Mucosa of stomach (tissue), 1 donor: ENCODE data around the gene TESK2.

Experiments
- H3K27me3 ChIP-seq: one replicate; pipeline ENCODE4 v1.7.0; 2013; ENCODE audit warnings: mild to moderate bottlenecking, low read length; ENCODE audit not compliant: control insufficient read depth, insufficient read depth
- H3K36me3 ChIP-seq: one replicate; pipeline ENCODE4 v1.7.0; 2013; ENCODE audit warnings: low read length; ENCODE audit not compliant: control insufficient read depth, insufficient read depth
- H3K4me1 ChIP-seq: one replicate; pipeline ENCODE4 v1.7.0; 2013; ENCODE audit warnings: mild to moderate bottlenecking, low read length; ENCODE audit not compliant: control insufficient read depth, insufficient read depth
- H3K4me3 ChIP-seq: one replicate; pipeline ENCODE4 v1.7.0; 2013; ENCODE audit warnings: low read length
- H3K9ac ChIP-seq: one replicate; pipeline ENCODE4 v1.7.0; 2013; ENCODE audit warnings: mild to moderate bottlenecking, low read length, moderate library complexity
- H3K9me3 ChIP-seq: one replicate; pipeline ENCODE4 v1.7.0; 2013; ENCODE audit warnings: mild to moderate bottlenecking, low read length, moderate library complexity; ENCODE audit not compliant: control insufficient read depth
- donor health status: Pancreatic carcinoma.

Gene TESK2

DNA sequence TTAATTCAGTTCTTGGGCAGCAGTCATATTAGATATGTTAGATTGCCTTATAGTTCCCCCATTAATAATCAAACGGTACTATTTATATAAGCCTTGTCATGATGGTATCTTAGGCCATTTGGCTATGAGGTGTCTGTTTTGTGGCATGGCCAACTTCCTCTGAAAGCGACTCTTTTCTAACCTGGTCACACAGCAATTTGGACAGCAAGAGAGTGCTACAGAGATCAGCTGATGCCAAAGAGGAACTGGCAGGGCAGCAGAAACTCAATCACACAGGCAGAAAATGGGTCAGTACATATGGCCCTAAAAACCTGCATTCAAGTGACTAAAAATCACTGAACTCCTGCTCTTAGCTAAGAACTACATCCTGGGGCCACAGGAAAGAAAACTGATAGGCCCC lies 137.3 kb downstream of the TESK2 start:
- H3K4me1 ChIP-seq = no peaks in the 10 kb centered on the region
- H3K9me3 ChIP-seq = no peaks in the 10 kb centered on the region
- no peak overlapping the region for H3K9ac ChIP-seq
- H3K36me3 ChIP-seq = no peaks in the 10 kb centered on the region
- no peaks in the 10 kb centered on the region for H3K27me3 ChIP-seq
- no peak overlapping the region for H3K4me3 ChIP-seq

DNA sequence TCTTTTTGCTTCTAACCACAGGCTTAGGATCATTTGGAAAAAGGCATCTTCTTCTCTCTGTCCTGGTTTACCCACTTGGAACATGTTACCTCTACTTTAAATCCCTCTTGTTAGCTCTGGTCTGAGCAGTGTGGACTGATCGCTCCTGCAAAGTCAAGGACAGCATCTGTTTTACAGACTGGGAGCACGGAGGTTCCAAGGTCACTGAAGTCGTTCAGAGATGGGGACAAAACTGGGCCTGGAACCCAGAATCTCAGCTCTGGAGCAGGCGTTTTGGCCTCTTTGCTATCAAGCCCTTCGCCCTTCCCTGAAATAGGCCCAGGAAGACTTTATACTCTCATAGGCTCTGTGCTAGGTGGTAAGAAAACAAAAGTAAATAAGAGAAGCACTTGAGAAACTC lies 139.5 kb downstream of the TESK2 start:
- Histone ChIP-seq H3K36me3 (no peaks in the 10 kb centered on the region), H3K4me3 (no peak overlapping the region), H3K9me3 (no peaks in the 10 kb centered on the region), H3K4me1 (no peaks in the 10 kb centered on the region), H3K9ac (no peak overlapping the region), H3K27me3 (no peaks in the 10 kb centered on the region)

DNA sequence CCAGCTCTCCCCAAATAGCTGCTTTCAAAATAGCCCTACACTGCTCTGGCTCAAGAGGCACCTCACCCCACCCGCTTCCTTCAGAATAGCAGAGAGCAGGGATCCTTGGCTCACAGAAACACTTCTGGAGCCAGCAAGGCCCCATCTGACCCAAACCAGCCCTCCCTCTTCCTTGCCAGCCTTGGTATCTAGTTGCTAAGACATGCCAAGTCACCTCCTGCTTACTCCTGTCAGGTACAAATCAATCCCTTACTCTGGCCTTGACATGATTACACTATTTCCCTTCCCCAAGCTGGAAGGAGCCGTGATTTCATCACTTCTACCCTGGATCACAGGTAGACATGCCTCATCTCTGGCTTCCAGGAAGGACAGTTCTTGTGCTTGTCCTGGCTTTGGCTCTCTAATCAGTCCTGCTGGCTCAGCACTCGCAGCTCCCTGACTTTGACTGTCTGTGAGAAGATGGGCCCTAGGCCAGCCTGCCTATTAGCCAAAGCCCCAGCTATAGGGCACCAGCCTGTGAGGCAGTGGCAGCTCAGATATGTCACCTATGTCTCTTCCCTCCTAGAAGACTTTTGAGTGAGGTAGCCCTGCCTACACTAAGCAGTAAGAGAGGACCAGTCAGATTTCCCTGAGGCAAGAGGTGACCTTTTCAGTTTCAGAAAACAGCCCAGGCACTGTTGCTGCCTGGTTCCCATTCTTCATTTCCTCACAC lies 141.8 kb downstream of the TESK2 start:
- H3K36me3 ChIP-seq = no peaks in the 10 kb centered on the region
- no peak overlapping the region for H3K9ac ChIP-seq
- no peak overlapping the region for H3K4me3 ChIP-seq
- H3K4me1 ChIP-seq = no peaks in the 10 kb centered on the region
- H3K27me3 ChIP-seq = no peaks in the 10 kb centered on the region
- H3K9me3 ChIP-seq = no peaks in the 10 kb centered on the region

DNA sequence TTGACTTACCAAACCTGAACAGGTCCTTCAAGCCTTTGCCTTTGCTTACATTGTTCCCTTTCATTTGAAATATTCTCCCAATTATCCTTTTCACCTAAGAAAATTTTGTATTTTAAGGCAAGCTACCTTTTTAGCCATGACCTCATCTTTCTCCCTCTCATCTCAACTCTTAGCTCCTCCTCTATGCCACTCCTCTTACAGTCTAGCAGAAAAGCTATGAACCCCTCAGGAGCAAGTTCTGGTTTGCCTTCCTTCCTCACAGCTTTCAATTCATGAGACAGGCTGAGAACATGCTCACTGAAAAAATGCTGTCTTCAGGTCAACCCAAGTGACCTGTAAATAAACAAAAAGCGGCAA lies 142.4 kb downstream of the TESK2 start:
- H3K9me3 ChIP-seq = no peaks in the 10 kb centered on the region
- no peak overlapping the region for H3K9ac ChIP-seq
- H3K4me1 ChIP-seq = no peaks in the 10 kb centered on the region
- H3K27me3 ChIP-seq = no peaks in the 10 kb centered on the region
- H3K4me3 ChIP-seq = no peak overlapping the region
- H3K36me3 ChIP-seq = no peaks in the 10 kb centered on the region

DNA sequence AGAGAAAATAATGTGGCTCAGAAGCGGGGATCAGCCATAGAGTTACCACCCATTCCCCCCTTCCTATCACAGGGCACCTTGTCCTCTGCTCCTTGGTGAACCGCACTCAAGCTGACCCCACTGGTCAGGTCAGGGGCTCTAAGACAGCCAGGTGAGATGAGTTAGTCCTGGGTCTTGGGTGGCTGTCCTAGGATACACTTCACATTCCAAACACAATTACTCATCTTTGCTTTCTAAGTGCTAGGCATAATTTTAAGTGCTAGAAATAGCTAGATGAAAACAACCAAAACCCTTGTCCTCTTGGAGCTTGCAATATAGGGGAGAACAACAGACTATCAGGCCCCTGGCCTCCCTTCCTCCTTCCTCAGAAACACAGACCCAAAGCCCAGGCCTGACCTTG lies 142.9 kb downstream of the TESK2 start:
- H3K9ac ChIP-seq = no peak overlapping the region
- no peaks in the 10 kb centered on the region for H3K9me3 ChIP-seq
- H3K4me1 ChIP-seq = no peaks in the 10 kb centered on the region
- H3K4me3 ChIP-seq = no peak overlapping the region
- H3K36me3 ChIP-seq = no peaks in the 10 kb centered on the region
- no peaks in the 10 kb centered on the region for H3K27me3 ChIP-seq

DNA sequence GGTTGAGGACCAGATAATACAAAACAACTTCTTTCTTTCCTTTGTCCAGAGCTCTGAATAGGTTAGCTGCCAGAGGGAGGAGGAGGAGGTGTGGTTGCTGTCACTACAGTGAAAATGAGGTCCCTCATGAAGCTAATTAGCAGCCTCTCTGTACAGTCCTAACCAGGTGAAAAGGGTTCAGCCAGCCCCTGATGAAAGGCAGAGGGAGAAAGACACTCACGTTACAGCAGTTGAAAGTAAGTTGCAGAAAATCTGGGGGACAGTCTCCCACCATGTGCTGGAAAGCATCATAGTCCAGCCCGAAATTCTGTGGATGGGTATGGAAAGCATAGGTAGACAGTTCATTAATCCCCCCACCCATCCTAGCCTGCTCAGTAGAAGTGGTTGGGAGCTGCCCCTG lies 144.5 kb downstream of the TESK2 start:
- H3K9ac ChIP-seq = no peak overlapping the region
- H3K4me1 ChIP-seq = peaks cover 5% of the 10 kb centered on the region
- no peaks in the 10 kb centered on the region for H3K9me3 ChIP-seq
- no peaks in the 10 kb centered on the region for H3K36me3 ChIP-seq
- H3K4me3 ChIP-seq = no peak overlapping the region
- no peaks in the 10 kb centered on the region for H3K27me3 ChIP-seq

DNA sequence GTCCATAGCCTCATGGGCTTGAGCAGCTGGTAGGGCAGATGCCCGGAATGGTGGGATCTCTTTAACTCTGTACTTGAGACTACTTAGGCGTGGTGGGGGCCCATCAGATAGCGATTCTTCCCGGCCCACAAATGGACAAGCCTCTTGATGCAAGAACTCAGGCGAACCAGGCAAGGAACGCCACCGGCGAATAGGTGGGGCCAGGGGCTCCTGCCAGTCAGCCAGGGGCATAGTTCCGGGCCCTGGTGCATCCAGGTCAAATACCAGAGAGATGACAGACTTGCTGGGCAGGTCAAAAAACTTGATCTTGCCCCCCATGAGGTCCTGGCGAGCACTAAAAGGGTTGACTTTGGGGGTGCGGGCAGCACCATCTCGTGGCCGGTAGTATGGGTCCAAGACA lies 145.9 kb downstream of the TESK2 start:
- H3K36me3 ChIP-seq = no peaks in the 10 kb centered on the region
- peaks cover 13% of the 10 kb centered on the region for H3K4me1 ChIP-seq
- H3K9ac ChIP-seq = no peak overlapping the region
- H3K4me3 ChIP-seq = no peak overlapping the region
- no peaks in the 10 kb centered on the region for H3K27me3 ChIP-seq
- no peaks in the 10 kb centered on the region for H3K9me3 ChIP-seq

DNA sequence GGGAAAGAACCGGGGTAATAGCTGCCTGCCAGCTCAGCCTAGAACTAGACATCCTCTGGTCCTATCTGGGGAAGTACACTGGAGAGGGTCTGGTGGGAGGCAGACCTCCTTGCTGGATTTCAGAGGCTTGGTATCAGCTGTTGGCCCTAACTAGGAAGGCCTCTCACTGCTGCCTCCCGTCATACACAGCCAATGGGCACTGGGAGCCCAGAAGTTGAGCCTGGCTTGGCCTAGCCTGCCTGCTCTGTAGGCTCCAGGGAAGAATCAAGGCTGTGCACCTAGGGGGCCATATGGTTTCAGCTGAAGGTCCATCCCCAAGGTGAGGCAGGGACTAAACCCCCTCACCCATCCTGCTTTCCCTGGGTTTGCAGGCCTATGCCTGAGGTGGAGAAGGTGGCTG lies 146.5 kb downstream of the TESK2 start:
- H3K36me3 ChIP-seq = no peaks in the 10 kb centered on the region
- H3K9ac ChIP-seq = no peak overlapping the region
- H3K27me3 ChIP-seq = no peaks in the 10 kb centered on the region
- H3K4me3 ChIP-seq = no peak overlapping the region
- peaks cover 13% of the 10 kb centered on the region for H3K4me1 ChIP-seq
- H3K9me3 ChIP-seq = no peaks in the 10 kb centered on the region

DNA sequence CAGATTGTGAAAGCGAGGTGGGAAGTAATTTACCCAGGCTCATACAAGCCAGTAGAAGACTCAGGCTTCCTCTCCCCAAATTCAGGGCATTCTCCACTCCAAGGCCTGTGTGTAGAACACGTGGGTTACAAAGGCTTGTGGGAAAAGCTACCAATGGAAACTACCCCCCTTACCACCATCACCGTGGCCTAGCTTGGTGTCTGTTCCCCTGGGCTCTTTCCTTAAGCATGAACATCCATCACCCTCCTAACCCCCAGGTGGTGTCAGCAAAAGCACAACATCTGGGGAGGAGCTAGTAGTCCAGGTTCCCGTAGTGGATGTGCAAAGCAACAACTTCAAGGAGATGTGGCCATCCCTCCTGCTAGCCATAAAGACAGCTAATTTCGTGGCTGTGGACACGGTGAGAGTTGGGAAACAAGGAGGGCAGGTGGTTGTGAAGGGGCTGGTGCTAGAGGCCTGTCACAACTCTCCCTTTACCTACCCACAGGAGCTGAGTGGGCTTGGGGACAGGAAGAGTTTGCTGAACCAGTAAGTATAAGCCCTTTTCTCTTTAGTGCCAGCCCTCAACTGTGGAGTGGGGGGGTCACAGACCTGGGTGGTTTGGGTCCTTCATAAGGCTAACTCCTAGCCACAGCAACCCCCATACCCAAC lies 150.0 kb downstream of the TESK2 start:
- H3K4me3 ChIP-seq = peak overlapping the region; percentile 82
- no peaks in the 10 kb centered on the region for H3K36me3 ChIP-seq
- H3K9me3 ChIP-seq = no peaks in the 10 kb centered on the region
- H3K27me3 ChIP-seq = no peaks in the 10 kb centered on the region
- H3K9ac ChIP-seq = peak overlapping the region; percentile 94
- H3K4me1 ChIP-seq = peaks cover 35% of the 10 kb centered on the region

DNA sequence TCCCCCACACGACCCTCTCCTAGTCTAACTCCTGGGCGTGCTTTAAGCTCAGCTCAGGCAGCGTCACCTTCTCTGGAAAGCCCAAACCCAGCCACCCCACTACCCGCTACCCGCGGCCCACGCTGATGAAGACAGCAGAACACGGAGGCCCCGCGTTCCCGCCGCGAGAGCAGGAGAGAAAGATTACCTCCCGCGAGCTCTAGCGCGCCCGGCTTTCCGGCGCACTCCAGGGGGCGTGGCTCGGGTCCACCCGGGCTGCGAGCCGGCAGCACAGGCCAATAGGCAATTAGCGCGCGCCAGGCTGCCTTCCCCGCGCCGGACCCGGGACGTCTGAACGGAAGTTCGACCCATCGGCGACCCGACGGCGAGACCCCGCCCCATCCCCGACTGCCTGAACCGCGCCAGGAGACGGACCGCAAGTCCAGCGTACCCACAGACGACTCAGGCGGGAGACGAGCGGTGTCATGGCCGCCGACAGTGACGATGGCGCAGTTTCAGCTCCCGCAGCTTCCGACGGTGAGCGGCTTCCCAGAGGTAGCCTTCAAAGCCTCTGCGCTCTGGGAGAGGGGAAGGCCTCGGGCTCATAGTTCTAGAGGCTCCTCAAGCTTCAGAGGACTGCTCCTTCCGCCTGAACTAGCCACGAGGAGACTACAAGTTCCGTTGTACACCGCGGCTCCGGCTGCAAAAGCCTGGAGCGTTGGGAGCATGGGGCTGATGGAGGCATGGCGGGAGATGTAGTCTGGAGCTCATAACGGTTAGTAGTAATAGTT lies 151.0 kb downstream of the TESK2 start, which contains the start of the genes MUTYH and TOE1:
MUTYH (minus strand) TSS at position 652 of the 770 bp plus-strand sequence. CDS start 5,935 bp downstream, outside the sequence.
TOE1 (plus strand) TSS at position 382 of the 770 bp plus-strand sequence; CDS start at position 465, 83 bp downstream.
- Histone ChIP-seq H3K9ac (peak within 1 kb of the TSS; percentile 94), H3K9me3 (no peaks in the 10 kb centered on the region), H3K36me3 (no peaks in the 10 kb centered on the region), H3K27me3 (no peaks in the 10 kb centered on the region), H3K4me3 (peak within 1 kb of the TSS; percentile 82), H3K4me1 (peaks cover 42% of the 10 kb centered on the region)

DNA sequence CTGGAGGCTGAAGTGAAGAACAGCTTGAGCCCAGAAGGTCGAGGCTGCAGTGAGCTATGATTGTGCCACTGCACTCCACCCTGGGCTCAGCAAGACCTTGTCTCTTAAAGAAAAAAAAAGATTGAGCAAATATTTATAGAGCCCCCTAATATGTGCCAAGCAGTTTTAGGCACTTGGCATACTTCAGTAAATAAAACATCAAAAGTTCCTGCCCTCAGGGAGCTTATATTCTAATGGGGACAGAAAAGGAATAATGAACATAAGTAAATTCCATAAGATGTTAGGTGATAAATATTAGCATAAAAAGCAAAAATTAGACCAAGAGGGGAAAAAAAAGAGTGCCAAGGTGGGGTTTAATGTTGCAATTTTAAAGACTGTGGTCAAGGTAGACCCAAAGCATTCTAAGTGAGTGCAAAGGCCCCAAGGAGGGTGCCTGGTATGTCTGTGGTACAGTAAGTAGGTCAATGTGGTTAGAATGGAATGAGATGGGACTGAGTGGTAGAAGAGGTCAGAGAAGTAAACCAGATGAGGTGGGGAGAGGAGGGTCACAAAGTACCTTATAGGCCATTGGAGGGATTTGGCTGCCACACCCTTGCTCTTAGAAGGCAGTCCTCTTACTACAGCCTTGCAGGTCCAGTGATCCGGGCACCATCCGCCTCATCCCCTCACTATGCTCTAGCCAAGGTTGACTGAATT lies 153.2 kb downstream of the TESK2 start:
- H3K27me3 ChIP-seq = no peaks in the 10 kb centered on the region
- H3K4me3 ChIP-seq = no peak overlapping the region
- peaks cover 4% of the 10 kb centered on the region for H3K36me3 ChIP-seq
- H3K4me1 ChIP-seq = peaks cover 55% of the 10 kb centered on the region
- no peak overlapping the region for H3K9ac ChIP-seq
- no peaks in the 10 kb centered on the region for H3K9me3 ChIP-seq
